HG03575 (cell line): ENCODE measurements around the gene AFG1L.
"Not testable (repeated sequence)": the region's sequence is repeated elsewhere in the genome, so short reads cannot be mapped to it uniquely, and the experiment has no call there.

ENCODE experiments used
- ATAC-seq: cut with Tn5 transposase; IDR thresholded peaks from one replicate; pipeline ENCODE4 v1.9.1; 2021; ENCODE audit not compliant: unreplicated experiment, insufficient number of reproducible peaks, low FRiP score; ENCODE audit errors: extremely low read depth

AFG1L gene

DNA sequence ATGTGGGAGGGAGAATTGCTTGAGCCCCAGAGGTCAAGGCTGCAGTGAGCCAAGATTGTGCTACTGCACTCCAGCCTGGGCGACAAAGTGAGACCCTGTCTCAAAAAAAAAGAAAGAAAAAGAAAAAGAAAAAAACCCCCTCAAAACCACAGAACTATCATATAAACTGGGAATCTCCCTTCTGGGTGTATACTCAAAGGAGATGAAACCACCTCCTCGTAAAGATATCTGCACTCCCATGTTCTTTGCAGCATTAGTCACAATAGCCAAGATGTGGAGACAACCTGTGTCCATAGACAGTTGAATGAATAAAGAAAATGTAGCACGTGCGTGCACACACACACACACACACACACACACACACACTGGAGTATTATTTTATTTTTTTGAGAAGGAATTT, 8.5 kb upstream of the AFG1L start:
- ATAC-seq, result no peak

DNA sequence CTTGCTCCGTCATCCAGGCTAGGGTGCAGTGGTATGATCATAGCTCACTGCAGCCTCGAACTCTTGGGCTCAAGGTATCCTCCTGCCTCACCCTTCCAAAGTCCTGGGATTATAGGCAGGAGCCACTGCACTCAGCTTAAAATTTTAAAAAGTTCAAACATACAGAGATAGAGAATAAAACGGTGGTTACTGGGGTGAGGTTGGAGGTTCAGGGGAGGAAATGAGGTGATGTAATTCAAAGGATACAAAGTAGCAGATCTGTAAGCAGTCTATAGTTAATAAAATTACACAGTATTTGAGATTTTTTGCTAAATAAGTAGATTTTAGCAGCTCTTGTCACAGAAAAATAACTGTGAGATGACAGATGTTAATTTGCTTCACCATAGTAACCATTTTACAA, 7.5 kb upstream of the AFG1L start:
- ATAC-seq, result no peak

DNA sequence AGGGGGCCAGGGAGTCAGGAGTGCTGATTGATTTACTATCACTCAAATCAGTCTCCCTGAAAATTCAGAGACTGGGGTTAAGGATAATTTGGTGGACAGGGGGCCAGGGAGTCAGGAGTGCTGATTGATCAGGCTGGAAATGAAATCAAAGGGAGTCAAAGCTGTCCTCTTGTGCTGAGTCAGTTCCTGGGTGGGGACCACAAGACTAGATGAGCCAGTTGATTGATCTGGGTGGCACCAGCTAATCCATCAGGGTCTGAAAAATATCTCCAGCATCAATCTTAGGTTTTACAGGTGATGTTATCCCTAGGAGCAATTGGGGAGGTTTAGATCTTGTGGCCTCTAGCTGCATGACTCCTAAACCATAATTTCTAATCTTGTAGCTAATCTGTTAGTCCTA, 6.1 kb upstream of the AFG1L start:
- no peak for ATAC-seq

DNA sequence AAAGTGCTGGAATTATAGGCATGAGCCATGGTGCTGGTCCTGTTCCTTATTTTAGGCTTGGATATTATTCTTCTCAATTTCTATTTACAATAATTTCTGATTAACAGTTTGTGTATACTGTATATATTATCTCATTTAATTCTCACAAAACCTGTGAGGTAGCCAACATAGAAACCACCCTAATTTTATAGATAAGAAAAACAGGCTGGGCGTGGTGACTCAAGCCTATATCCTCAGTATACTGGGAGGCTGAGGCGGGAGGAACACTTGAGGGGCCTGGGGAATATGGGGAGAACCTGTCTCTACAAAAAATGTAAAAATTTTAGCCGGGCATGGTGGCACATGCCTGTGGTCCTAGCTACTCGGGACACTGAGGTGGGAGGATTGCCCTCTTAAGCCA, 3.8 kb upstream of the AFG1L start:
- no peak for ATAC-seq

DNA sequence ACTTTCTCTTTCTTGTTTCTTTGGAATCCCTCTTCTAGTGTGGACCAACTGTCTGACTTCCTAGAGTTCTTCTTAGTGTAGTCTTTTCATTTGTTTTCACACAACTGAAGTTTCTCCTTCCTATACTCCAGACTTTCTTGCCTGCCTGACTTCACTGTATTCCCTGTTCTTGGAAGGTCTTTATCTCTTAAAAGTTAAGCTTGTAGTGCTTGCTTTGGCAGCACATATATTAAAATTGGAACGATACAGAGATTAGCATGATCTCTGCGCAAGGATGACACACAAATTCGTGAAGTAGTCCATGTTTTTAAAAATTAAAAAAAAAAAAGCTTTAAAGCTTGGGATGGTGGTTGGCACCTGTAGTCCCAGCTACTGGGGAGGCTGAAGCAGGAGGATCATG, 2.3 kb upstream of the AFG1L start:
- ATAC-seq, result not testable (repeated sequence)

DNA sequence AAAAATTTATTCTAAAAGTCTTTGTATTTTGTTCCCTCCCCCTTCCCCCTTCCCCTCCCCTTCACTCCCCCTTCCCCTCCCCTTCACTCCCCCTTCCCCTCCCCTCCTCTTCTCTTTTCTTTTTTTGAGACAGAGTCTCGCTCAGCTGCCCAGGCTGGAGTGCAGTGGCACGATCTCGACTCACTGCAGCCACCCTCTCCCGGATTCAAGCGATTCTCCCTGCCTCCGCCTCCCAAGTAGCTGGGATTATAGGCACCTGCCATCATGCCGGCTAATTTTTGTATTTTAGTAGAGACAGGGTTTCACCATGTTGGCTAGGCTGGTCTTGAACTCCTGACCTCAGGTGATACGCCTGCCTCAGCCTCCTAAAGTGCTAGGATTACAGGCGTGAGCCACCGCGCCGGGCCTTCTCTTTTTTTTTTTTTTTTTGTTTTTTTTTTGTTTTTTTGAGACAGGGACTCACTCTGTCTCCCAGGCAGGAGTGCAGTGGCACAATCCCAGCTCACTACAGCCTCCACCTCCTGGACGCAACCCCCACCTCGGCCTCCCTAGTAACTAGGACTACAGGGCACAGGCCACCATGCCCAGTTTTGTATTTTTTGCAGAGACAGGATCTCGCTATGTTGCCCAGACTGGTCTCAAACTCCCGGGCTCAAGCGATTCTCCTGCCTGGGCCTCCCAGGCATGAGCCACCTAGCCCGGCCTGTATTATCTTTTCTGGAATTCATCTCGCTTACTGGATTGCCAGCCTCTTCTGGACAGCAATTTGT, 1.1 kb upstream of the AFG1L start:
- no peak for ATAC-seq

DNA sequence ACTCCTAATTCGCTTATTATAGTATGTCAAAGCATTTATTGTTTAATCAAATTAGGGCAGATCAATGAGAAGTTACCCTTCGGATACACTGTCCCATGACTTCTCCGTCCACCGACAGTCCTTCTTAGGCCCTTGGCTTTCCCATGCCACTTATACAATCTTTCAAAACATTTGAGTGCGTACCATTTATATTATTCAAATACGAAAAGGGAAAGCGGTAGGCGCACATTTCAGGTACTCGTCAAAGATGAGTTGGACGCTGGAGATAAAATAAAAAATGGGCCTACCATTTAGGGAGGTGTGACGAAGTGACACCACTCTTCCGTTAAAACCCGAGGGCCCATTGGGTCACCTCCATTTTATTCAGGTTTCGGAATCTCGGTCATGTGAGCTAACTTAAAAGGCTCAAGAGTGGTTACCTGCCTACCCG, 542 bp upstream of the AFG1L start:
- ATAC-seq, result peak; percentile 4

DNA sequence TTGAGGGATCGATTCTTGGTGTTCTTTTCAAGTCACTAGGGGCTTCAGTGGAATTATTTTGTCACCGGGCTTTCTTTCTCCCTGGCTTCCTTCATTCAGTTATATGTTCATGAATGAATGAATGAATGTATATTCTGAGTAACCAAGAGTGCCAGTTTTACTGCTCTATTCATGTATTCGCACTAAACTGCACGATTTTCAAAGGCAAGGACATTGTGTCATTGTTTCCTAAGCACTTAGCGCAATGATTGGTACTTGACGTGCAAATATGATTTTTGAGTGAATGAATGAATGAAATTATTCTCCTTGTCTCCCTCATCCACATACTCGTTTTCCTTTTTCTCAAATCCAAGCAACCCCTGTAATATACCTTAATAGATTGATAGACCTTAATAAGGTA, 822 bp downstream of the AFG1L start:
- ATAC-seq, result no peak

DNA sequence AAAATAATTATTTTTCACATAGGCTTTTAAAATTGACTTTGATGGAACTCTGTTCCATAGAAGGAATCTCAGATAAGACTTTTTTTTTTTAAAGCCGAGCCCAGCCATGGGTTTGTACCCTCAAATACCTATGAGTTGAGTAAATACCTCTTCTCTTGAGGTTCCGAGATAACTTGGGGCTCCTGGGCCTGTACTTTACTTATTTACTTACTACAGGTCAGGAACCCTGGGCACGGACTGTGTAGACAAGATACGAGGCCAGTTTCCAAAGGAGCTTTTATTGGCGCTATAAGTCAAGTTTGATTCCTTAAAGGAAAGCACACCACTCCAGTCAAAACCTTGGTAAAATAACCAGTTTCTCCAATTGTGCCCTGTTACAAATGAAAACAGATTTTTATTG, 7.5 kb downstream of the AFG1L start:
- no peak for ATAC-seq

DNA sequence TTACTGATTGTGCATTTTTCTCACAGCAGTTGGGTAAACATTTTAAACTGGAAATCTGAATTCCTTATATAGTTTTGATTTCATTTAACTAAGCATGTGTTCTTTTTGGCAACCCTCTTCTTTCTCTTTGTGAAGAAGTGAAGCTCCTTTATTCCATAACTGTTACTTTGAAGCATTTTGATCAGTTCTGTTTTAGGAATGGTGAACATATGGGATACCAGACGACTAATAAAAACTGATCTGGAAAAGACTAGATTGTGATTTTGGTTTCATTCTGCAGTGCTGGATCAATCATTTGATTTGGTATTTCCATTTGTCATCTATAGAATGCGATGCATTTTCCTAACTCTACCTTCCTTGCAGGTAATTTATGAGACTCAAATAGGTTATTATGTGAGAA, 9.8 kb downstream of the AFG1L start:
- ATAC-seq, result no peak

DNA sequence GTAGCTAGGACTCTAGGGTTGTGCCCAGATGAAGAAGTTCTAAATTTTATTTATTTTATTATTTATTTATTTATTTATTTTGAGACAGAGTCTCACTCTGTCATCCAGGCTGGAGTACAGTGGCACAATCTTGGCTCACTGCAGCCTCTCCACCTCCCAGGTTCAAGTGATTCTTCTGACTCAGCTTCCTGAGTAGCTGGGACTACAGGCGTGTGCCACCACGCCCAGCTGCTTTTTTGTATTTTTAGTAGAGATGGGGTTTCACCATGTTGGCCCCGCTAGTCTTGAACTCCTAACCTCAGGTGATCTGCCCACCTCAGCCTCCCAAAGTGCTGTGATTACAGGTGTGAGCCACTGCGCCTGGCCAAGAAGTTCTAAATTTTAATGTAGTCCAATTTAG, 13.8 kb downstream of the AFG1L start:
- not testable (repeated sequence) for ATAC-seq

DNA sequence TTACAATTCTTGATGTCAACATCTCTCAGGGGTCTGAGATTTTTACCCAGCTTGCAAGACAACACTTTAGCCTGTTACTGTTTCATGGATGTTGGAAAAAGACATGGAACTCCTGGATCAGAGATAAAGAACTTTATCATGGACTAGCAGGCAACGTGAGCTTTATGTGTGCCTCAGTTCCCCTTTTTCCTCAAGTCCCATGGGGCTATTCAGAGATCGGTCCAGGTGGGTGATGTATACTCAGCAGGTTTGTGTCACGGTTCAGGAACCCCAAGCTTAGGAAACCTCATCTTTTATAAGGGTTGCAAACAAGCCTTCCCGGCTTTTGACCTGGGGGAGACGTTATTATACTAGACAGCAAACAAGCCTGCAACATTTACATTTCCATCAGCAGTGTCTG, 15.0 kb downstream of the AFG1L start:
- ATAC-seq, result no peak

DNA sequence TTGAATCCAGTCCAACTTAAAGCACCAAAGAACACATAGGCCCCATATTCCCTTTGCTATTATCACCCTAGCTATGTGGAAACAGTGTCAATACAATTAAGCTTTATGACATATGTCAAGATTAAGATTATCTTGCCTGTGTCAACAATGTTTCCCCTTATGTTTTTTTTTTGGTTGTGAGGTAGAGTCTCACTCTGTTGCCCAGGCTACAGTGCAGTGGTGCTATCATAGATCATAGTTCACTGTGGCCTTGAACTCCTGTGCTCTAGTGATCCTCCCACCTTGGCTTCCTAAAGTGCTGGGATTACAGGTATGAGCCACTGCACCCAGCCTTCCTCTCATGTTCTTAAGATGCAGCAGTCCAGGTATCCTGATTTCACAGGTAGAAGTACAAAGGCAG, 17.8 kb downstream of the AFG1L start:
- ATAC-seq, result no peak

DNA sequence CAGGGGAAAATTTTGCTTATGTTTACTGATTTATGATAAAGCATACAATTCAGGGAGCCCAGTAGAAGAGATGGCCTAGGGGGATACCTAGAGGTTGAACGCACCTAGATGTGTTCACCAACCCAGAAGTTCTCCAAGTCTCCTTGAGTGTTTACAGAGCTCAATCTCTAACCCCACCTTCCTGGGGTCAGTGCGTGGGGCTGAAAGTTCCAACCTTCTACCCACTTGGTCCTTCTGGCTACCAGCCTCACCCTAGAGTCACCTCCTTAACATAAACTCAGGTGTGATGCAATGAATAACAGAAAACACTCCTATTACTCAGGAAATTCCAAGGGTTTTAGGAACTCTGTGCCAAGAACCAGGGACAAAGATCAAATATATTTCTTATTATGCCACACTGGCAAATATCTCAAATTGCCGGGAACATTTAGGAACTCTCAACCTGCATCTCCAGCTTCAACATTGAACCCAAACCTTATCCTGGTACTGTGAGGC, 26.4 kb downstream of the AFG1L start:
- ATAC-seq, result no peak

DNA sequence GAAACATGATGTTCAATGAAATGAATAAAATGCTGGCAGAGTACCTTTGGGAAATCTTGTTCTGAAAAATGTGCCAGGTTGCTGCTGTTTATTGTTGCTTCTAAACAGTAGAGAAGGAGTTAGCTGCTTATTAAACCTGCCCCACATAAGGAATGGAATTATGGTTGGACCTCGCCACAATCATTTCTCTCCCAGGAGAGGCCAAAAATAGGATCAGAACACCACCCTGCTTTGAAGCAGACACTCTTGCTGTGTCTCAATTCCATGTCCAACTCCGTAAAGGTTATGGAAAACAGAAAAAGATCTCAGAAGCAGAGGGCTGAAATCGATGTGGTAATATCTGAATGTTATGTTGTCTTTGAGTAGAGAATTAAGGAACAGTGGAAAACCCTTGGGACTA, 27.9 kb downstream of the AFG1L start:
- ATAC-seq, result no peak

DNA sequence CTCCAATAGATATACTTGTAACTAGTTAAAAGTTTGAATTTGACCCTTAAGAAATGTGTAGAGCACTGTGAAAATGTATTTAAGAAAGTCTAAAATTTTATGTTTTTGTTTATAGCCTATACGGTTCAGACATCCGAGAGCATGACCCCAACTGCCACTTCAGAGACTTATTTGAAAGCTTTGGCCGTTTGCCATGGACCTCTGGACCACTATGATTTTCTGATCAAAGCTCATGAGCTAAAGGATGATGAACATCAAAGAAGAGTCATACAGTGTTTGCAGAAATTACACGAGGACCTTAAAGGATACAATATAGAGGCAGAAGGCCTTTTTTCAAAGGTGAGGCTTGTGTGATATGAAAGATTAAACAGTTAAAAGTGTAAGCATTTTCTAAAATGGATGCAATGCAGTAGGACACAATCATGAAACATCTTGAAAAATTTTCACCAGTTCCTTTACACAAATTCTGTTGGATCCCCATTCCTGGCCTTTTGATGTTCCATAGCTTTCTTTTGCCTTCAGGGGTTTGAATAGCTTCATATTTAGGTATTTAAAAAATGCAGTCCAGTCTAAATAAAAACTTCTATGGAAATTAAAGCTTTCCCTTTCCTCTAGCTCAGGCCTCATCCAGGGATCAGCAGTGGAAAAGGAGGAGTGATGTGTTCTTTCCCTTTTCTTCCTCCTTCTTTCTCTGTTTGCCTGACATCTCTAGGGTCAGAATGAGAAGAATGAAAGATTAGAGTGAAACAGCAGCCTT, 29.0 kb downstream of the AFG1L start:
- ATAC-seq, result no peak

DNA sequence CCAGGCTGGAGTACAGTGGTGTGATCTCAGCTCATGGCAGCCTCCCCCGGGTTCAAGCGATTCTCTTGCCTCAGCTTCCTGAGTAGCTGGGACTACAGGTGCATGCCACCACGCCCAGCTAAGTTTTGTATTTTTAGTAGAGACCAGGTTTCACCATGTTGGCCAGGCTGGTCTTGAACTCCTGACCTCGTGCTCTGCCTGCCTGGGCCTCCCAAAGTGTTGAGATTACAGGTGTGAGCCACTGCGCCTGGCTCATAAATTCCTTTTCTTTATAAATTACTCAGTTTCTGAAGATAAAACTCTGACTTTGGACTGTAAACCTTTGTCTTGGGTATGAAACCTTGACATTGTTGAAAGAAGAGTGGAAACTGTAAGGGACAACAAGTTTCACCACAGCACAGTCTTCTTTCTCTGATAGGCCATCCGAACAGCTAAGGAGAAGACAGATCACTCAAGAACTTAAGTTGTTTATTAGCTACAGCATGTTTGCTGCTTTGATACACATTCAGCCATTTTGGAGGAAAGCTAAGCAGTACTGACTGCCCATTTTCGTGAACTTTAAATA, 35.4 kb downstream of the AFG1L start:
- not testable (repeated sequence) for ATAC-seq

DNA sequence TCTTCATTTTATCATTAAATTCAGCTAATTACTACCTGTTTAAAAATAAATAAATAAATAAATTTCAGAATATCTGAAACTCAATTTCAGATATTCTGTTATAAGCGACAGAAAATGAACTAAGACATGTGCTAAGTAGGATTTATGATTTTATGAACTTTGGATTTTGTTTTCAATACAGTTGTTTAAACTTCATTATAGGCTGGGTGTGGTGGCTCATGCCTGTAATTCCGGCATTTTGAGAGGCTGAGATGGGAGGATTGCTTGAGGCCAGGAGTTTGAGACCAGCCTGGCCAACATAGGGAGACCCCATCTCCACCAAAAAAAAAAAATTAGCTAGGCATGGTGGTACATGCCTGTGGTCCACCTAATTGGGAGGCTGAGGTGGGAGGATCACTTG, 36.0 kb downstream of the AFG1L start:
- no peak for ATAC-seq

DNA sequence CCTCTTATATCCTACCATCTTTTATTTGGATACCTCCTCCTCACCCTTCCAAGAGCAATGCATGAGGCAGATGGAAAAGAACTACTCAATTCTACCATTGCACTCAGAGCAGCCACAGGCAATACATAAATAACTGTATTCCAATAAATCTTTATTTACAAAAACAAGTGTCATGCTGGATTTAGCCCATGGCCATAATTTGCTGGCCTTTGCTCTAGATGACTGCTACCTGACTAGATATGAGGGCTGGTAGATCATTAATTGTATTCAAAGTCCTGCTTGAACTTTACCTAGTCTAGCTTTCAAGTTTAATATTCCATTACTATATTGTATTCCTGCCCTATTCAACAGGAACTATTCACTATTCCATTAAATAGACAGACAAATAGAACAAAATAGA, 37.1 kb downstream of the AFG1L start:
- ATAC-seq, result no peak

DNA sequence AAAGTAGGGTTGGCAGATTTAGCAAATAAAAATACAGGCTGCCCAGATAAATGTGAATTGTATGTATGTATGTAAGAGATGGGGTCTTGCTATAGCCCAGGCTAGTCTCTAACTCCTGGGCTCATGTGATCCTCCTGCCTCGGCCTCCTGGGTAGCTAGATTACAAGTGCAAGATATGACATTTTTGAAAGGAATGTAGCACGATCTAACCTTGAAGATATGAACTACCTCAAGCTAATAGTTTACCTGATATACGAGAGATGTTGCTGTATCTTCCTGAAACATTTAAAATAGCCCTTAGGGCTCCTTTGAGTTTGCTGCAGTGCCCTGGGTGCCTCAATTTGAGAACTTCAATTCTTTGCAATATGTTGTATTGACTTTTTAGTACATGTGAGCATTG, 42.1 kb downstream of the AFG1L start:
- ATAC-seq, result no peak
